Measurements from ENCODE around the gene GLCE. TPM values are rescaled to one million over a fixed set of nuclear protein-coding genes. Genes with fewer than 3 reads are reported as not detected.
"Not testable (repeated sequence)": the region's sequence is repeated elsewhere in the genome, so short reads cannot be mapped to it uniquely, and the experiment has no call there.

Gene GLCE
- total RNA-seq, 1 donor from 2014 or later: 8.5 TPM

DNA sequence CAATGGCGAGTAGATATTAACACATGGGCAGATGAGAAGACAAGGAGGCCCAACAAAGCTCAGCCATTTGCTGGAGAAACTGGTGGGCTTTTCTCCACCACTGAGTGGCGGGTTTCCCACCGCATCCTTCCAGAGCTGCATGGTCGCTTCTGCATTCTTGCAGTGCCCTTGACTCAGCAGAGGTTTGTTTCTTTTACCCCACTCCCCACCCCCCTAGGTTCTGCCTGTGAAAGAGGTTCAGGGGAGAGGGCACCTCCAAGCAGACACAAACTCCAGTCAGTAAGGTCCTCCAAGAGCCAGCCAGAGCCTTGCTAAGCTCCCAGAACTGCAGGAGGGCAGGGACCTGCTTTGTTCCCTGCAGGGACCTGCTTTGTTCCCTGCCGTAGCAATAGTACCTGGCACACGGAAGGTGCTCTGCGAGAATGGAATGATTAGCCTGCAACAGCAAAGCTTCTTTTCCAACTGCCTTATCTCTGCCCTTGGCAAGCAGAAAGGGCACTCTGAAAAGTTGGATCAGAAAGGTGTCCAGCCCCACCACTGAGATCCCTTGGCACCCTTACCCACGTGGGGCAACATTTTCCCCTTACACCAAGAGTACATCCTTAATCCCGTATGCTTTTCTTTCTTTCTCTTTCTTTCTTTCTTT lies 139.6 kb downstream of the GLCE start:
- no peaks in the 10 kb centered on the region for H3K4me1 Mint-ChIP-seq (ENCODE audit: unreplicated experiment)
- no peaks in the 10 kb centered on the region for H3K9me3 Mint-ChIP-seq (ENCODE audit: unreplicated experiment)
- H3K4me3 Mint-ChIP-seq (ENCODE audit: unreplicated experiment): no peak overlapping the region
- DNase-seq (ENCODE audit: low spot score): no peak
- TF ChIP-seq, protein P1, sequence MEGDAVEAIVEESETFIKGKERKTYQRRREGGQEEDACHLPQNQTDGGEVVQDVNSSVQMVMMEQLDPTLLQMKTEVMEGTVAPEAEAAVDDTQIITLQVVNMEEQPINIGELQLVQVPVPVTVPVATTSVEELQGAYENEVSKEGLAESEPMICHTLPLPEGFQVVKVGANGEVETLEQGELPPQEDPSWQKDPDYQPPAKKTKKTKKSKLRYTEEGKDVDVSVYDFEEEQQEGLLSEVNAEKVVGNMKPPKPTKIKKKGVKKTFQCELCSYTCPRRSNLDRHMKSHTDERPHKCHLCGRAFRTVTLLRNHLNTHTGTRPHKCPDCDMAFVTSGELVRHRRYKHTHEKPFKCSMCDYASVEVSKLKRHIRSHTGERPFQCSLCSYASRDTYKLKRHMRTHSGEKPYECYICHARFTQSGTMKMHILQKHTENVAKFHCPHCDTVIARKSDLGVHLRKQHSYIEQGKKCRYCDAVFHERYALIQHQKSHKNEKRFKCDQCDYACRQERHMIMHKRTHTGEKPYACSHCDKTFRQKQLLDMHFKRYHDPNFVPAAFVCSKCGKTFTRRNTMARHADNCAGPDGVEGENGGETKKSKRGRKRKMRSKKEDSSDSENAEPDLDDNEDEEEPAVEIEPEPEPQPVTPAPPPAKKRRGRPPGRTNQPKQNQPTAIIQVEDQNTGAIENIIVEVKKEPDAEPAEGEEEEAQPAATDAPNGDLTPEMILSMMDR (IDR thresholded peaks at IDR 0.05; ENCODE audit: unreplicated experiment): no peak
- H3K27me3 Mint-ChIP-seq (ENCODE audit: unreplicated experiment): peaks cover 15% of the 10 kb centered on the region
- no peak overlapping the region for H3K27ac Mint-ChIP-seq (ENCODE audit: unreplicated experiment)
- no peaks in the 10 kb centered on the region for H3K36me3 Mint-ChIP-seq (ENCODE audit: low read depth, unreplicated experiment)

DNA sequence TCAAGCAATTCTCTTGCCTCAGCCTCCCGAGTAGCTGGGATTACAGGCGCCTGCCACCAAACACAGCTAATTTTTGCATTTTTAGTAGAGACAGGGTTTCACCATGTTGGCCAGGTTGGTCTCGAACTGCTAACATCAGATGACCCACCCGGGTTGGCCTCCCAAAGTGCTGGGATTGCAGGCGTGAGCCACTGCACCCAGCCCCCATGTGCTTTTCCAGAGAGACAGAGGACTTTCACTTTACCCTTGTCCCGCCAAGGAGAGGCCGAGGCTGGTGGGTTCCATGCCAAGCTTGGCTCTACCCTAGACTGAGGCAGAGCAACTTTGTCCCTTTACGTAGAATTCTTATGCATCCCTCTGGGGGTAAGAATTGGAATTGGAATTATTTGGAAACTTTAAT lies 140.7 kb downstream of the GLCE start:
- not testable (repeated sequence) for H3K27ac Mint-ChIP-seq (ENCODE audit: unreplicated experiment); H3K9me3 Mint-ChIP-seq (ENCODE audit: unreplicated experiment); DNase-seq (ENCODE audit: low spot score); H3K4me1 Mint-ChIP-seq (ENCODE audit: unreplicated experiment); H3K36me3 Mint-ChIP-seq (ENCODE audit: low read depth, unreplicated experiment); H3K4me3 Mint-ChIP-seq (ENCODE audit: unreplicated experiment)
- H3K27me3 Mint-ChIP-seq (ENCODE audit: unreplicated experiment): peaks cover 17% of the 10 kb centered on the region

DNA sequence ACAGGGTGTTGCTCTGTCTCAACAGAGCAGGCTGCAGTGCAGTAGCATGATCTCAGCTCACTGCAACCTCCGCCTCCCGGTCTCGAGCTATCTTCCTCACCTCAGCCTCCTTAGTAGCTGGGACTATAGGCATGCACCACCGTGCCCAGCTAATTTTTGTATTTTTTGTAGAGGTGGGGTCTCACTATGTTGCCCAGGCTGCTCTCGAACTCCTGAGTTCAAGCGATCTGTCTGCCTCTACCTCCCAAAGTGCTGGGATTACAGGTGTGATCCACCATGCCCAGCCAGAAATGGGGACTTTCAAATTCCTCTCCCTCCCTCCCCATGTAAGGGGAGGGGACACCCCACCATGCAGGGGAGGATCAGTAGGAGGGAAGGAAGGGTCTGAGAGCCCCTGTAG lies 141.7 kb downstream of the GLCE start:
- not testable (repeated sequence) for DNase-seq (ENCODE audit: low spot score); H3K27ac Mint-ChIP-seq (ENCODE audit: unreplicated experiment); H3K9me3 Mint-ChIP-seq (ENCODE audit: unreplicated experiment); H3K36me3 Mint-ChIP-seq (ENCODE audit: low read depth, unreplicated experiment); H3K4me1 Mint-ChIP-seq (ENCODE audit: unreplicated experiment); H3K4me3 Mint-ChIP-seq (ENCODE audit: unreplicated experiment)
- H3K27me3 Mint-ChIP-seq (ENCODE audit: unreplicated experiment): peaks cover 13% of the 10 kb centered on the region

DNA sequence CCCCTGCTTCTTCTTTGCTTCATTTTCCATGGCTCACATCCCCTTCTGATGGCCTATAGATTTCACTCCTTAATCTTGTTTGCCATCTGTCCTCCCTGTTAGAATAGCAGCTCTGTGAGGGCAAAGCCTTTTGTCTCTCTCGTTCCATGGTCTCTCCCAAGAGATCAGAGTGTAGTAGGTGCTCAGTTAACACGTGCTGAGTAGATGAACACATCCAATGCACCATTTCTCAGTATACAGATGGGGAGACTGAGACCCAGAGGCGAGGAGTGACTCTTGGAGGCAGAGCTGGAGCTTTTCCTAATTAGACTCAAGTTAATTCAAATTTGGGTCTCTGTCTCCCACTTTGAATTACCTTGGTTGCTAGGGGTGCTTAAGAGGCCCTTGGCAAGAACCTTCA lies 142.5 kb downstream of the GLCE start:
- Mint-ChIP-seq H3K27ac (ENCODE audit: unreplicated experiment) (no peak overlapping the region), H3K36me3 (ENCODE audit: low read depth, unreplicated experiment) (no peaks in the 10 kb centered on the region), H3K4me3 (ENCODE audit: unreplicated experiment) (no peak overlapping the region)

DNA sequence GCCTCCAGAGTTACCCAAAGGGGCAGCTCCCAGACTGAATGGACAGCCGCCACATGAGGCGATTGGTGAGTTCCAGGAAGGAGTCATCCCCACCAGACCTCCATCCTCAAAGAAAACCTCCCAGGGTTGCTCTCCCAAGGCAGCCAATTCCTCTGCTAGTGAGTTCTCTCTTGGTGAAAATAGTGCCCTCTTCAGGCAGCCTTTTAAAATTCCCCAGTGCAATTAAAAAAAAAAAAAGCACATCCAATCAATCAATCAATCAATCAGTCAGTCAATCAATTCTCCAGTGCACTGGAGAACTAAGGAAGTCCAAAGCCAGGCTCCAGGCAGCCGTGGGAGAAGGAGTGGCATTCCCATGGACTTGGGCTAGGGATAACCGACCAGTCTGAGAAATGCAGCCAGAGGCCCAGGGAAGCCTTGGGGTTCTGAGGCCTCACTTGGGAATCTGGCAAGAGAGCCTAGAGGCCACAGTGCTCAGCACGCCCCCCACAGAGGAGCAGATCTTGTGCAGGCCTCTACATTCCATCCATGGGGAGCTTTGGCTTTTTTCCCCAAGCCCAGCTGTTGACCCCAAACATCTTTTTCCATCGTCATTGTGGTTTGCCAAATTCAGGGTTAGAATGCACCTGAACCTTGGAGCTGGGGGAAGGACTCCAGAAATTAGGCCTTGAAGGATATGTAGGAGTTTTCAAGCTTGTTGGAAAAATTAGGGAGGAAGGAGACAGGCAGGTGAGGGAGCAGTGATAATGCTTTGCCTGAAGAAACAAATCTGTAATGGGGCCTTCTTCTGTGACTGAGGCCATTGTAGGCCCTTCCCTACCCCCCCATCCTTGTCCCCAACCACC lies 143.1 kb downstream of the GLCE start:
- Mint-ChIP-seq H3K9me3 (ENCODE audit: unreplicated experiment) (no peaks in the 10 kb centered on the region), H3K27ac (ENCODE audit: unreplicated experiment) (no peak overlapping the region), H3K4me3 (ENCODE audit: unreplicated experiment) (no peak overlapping the region), H3K4me1 (ENCODE audit: unreplicated experiment) (no peaks in the 10 kb centered on the region), H3K27me3 (ENCODE audit: unreplicated experiment) (peaks cover 15% of the 10 kb centered on the region), H3K36me3 (ENCODE audit: low read depth, unreplicated experiment) (no peaks in the 10 kb centered on the region)
- no peak for DNase-seq (ENCODE audit: low spot score)
- TF ChIP-seq, protein P1 (IDR thresholded peaks at IDR 0.05; ENCODE audit: unreplicated experiment): peak; percentile 45

More for the DNA sequence above, 142.5 kb downstream of the GLCE start:
- H3K27me3 Mint-ChIP-seq (ENCODE audit: unreplicated experiment): peaks cover 14% of the 10 kb centered on the region
- H3K4me1 Mint-ChIP-seq (ENCODE audit: unreplicated experiment): no peaks in the 10 kb centered on the region
- TF ChIP-seq, protein P1 (IDR thresholded peaks at IDR 0.05; ENCODE audit: unreplicated experiment): no peak
- DNase-seq (ENCODE audit: low spot score): no peak
- no peaks in the 10 kb centered on the region for H3K9me3 Mint-ChIP-seq (ENCODE audit: unreplicated experiment)

DNA sequence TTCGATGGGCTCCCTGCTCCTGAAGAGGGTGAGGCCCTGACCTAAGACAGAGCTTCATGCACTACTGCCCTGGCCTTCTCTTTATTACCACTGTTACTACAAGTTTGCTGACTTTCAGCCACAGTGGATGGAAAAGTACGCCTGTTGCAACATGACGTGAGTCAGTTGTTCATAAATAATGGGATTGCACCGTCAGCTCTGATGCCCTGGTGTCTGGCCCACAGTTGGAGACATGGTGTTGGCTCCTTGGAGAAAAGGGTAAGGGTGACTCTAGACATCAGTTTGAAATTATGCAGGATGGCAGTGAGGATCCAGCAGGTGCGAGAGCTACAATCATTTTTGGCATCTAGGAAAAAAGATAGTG lies 143.7 kb downstream of the GLCE start:
- Mint-ChIP-seq H3K4me3 (ENCODE audit: unreplicated experiment) (no peak overlapping the region), H3K27ac (ENCODE audit: unreplicated experiment) (no peak overlapping the region), H3K27me3 (ENCODE audit: unreplicated experiment) (peaks cover 16% of the 10 kb centered on the region), H3K9me3 (ENCODE audit: unreplicated experiment) (no peaks in the 10 kb centered on the region), H3K4me1 (ENCODE audit: unreplicated experiment) (no peaks in the 10 kb centered on the region), H3K36me3 (ENCODE audit: low read depth, unreplicated experiment) (peaks cover 3% of the 10 kb centered on the region)
- DNase-seq (ENCODE audit: low spot score): no peak
- TF ChIP-seq, protein P1 (IDR thresholded peaks at IDR 0.05; ENCODE audit: unreplicated experiment): no peak

Measured in endothelial cell (in vitro differentiated cells).